Body of pancreas (tissue), 4 donors: ENCODE measurements around the gene SRSF5. TPM values are rescaled to one million over a fixed set of nuclear protein-coding genes. Genes with fewer than 3 reads are reported as not detected.

Experiments
- ATAC-seq: fragments of 150-250 bp; one replicate; pipeline ENCODE4 v1.9.1; 2016
- DNase-seq, 4 donors: peaks; one replicate each; pipeline ENCODE4 v3.0.0-alpha.2; 2019
- H3K27ac ChIP-seq, 4 donors: fragments of 200-600 bp; sonication (generic); 1 replicate in 3 of 4; 2 replicates in 1 of 4; pipeline versions ENCODE4 v1.5.1 to v1.6.1; 2016 to 2019; ENCODE audit warnings: mild to moderate bottlenecking in 1 of 4, mixed read lengths in 1 of 4, moderate library complexity in 1 of 4
- H3K27me3 ChIP-seq, 2 donors: fragments of 200-600 bp; sonication (generic); one replicate each; pipeline ENCODE4 v1.6.0; 2016; ENCODE audit warnings: mild to moderate bottlenecking in 1 of 2
- H3K36me3 ChIP-seq, 2 donors: fragments of 200-600 bp; sonication (generic); replicated peaks in 1 of 2; 2 replicates each; pipeline ENCODE4 v1.5.1; 2016; ENCODE audit warnings: low read depth in 2 of 2; ENCODE audit not compliant: insufficient read depth in 1 of 2
- H3K4me1 ChIP-seq: fragments of 200-600 bp; sonication (generic); one replicate; pipeline ENCODE4 v1.6.0; 2016
- H3K4me3 ChIP-seq, 2 donors: fragments of 200-600 bp; sonication (generic); 1 replicate in 1 of 2; 2 replicates in 1 of 2; pipeline ENCODE4 v1.5.1; 2016 to 2019
- H3K9me3 ChIP-seq, 3 donors: fragments of 200-600 bp; sonication (generic); 1 replicate in 2 of 3; 2 replicates in 1 of 3; pipeline ENCODE4 v1.5.1; 2016
- POLR2A ChIP-seq, 3 donors: fragments of 450-650 bp; IDR thresholded peaks; one replicate each; pipeline ENCODE4 v1.6.1; 2016; ENCODE audit warnings: antibody characterized with exemption in 3 of 3, mild to moderate bottlenecking in 2 of 3
- WGBS, 2 donors: methylation state at CpG; one replicate each; pipeline ENCODE4 v1.1.5; 2017; 5-methylcytosine and 5-hydroxymethylcytosine counted together
- intact Hi-C: fragments of 100-400 bp; cut with DNase I; formaldehyde crosslinking; loops from one replicate; pipeline ENCODE4 v1.15.1; 2023
- total RNA-seq, 2 donors: library from RNA; depleted of rRNA; stranded (reverse); fragments of >200 nt; gene quantifications; one replicate each; pipeline ENCODE4 v1.1.0, GENCODE V29; 2016
- TF ChIP-seq, protein P1 (sequence below), 7 experiments: fragments of 450-650 bp in 4 of 7; fragments of 200-600 bp in 3 of 7; sonication (generic) in 3 of 7; IDR thresholded peaks; one replicate each; pipeline ENCODE4 v1.5.1; 2016 to 2019; ENCODE audit warnings: antibody characterized with exemption in 7 of 7

Gene SRSF5
- total RNA-seq, 2 donors from 2014 or later: 198 to 230 TPM

DNA sequence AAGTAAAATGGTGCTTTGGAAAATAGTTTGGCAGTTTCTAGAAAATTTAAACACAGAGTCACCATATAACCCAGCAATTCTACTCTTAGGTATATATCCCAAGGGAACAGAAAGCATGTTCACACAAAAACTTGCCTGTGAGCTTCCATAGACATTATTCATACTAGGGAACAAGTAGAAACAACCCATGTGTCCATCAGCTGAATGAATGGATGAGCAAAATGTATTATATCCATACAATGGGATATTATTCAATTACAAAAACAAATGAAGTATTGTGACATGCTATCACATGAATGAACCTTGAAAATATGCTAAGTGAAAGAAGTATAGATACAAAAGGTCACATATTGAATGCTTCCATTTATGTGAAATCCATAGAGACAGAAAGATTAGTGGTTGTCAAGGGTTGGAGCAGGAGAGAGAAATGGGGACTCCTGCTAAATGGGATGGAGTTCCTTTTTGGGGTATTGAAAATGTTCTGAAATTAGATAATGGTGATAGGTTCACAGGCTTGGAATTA lies 22.2 kb downstream of the SRSF5 start:
- H3K27me3 ChIP-seq: no peaks in the 10 kb centered on the region
- no peaks in the 10 kb centered on the region for H3K9me3 ChIP-seq
- TF ChIP-seq, protein P1, sequence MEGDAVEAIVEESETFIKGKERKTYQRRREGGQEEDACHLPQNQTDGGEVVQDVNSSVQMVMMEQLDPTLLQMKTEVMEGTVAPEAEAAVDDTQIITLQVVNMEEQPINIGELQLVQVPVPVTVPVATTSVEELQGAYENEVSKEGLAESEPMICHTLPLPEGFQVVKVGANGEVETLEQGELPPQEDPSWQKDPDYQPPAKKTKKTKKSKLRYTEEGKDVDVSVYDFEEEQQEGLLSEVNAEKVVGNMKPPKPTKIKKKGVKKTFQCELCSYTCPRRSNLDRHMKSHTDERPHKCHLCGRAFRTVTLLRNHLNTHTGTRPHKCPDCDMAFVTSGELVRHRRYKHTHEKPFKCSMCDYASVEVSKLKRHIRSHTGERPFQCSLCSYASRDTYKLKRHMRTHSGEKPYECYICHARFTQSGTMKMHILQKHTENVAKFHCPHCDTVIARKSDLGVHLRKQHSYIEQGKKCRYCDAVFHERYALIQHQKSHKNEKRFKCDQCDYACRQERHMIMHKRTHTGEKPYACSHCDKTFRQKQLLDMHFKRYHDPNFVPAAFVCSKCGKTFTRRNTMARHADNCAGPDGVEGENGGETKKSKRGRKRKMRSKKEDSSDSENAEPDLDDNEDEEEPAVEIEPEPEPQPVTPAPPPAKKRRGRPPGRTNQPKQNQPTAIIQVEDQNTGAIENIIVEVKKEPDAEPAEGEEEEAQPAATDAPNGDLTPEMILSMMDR (IDR thresholded peaks at IDR 0.05): no peak
- no peak for TF ChIP-seq POLR2A (IDR thresholded peaks at IDR 0.05)
- H3K36me3 ChIP-seq: peaks cover 0 to 2% of the 10 kb centered on the region in 2 donors
- no peak for ATAC-seq
- no peaks in the 10 kb centered on the region for H3K4me1 ChIP-seq
- H3K4me3 ChIP-seq: no peak overlapping the region
- no peak for DNase-seq
- intact Hi-C loops: no loop called here
- H3K27ac ChIP-seq: no peak overlapping the region

DNA sequence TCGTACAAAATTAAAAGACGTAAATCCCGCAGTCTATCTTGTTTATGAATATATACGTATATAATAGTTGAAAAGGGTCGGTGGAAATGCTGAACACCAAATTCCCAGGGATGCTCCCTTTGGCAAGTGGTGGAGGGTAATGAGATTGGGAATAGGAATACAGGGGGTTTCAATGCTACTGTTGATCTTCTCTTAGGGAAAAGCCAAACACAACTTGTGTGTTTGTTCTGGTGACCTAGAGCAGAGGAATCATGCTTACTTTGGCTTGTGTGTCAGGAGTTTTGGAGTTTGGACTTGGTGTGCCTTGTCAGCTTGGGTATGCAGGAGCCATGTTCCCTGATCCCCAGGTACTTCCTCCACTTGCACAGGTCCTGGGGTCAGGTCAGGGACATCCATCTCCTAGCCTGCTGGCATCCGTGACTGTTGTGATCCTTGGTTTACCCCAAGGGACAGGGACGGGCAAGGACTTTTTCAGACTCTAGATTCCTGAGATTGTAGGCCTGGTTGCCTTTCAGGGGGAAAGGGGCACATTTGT lies 26.0 kb downstream of the SRSF5 start:
- Histone ChIP-seq H3K36me3 (no peaks in the 10 kb centered on the region), H3K9me3 (no peaks in the 10 kb centered on the region), H3K27me3 (no peaks in the 10 kb centered on the region), H3K4me1 (no peaks in the 10 kb centered on the region), H3K27ac (no peak overlapping the region), H3K4me3 (no peak overlapping the region)
- no peak for ATAC-seq
- WGBS, 2 donors: 89 to 90% methylated on average over 7 of the region's 7 CpGs
- intact Hi-C loops: no loop called here
- no peak for TF ChIP-seq POLR2A (IDR thresholded peaks at IDR 0.05)
- TF ChIP-seq, protein P1 (IDR thresholded peaks at IDR 0.05): no peak
- no peak for DNase-seq

DNA sequence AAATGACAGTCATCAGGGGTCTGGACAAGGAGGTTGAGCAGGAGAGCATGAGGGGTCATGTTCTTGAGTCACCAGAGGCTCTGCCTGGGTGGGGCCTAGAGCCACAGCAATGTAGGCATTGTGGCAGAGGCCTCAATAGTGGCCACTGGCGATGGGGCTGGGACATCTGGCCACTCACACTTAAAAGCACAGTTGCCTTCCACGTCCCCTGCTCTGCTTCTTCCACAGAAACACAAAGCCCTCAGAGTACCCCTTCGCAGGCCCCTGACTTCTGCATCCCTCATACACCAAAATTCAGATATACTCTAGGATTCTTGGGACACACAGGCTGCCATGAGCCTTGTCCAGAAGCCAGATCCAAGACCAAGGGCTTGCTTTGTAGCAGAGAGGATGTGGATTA lies 27.8 kb downstream of the SRSF5 start:
- H3K4me1 ChIP-seq: no peaks in the 10 kb centered on the region
- DNase-seq (no peak), ATAC-seq (no peak)
- no peaks in the 10 kb centered on the region for H3K36me3 ChIP-seq
- WGBS, 2 donors: 89 to 92% methylated on average over 3 of the region's 3 CpGs
- intact Hi-C loops: no loop called here
- no peak overlapping the region for H3K27ac ChIP-seq
- no peaks in the 10 kb centered on the region for H3K9me3 ChIP-seq
- H3K27me3 ChIP-seq: no peaks in the 10 kb centered on the region
- TF ChIP-seq POLR2A (IDR thresholded peaks at IDR 0.05): no peak
- TF ChIP-seq, protein P1 (IDR thresholded peaks at IDR 0.05): no peak
- no peak overlapping the region for H3K4me3 ChIP-seq

DNA sequence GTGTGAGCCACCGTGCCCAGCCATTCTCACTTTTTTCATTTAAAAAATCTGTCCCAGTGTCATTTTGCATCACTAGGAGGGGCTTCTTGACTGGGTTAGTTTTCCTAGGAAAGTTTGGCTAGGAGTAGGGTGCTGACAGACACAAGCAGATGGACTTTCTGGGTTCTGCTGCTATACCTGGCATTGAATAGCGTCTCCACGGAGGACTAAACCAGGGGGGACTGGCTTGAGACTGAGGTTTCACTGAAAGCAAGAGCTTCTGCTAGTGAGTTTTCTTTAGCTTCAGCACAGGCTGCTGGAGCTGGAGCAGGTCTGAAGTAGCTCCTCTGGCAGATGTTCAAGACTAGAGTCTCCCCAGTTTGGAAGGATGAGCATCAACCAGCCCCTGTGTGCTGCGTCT lies 28.7 kb downstream of the SRSF5 start:
- Histone ChIP-seq H3K27me3 (no peaks in the 10 kb centered on the region), H3K27ac (no peak overlapping the region), H3K4me1 (no peaks in the 10 kb centered on the region), H3K4me3 (no peak overlapping the region), H3K36me3 (no peaks in the 10 kb centered on the region), H3K9me3 (no peaks in the 10 kb centered on the region)
- intact Hi-C loops: no loop called here
- TF ChIP-seq POLR2A (IDR thresholded peaks at IDR 0.05): no peak
- TF ChIP-seq, protein P1 (IDR thresholded peaks at IDR 0.05): no peak
- WGBS, 2 donors: 70 to 79% methylated on average over 2 to 4 of the region's 4 CpGs
- ATAC-seq (no peak), DNase-seq (no peak)

DNA sequence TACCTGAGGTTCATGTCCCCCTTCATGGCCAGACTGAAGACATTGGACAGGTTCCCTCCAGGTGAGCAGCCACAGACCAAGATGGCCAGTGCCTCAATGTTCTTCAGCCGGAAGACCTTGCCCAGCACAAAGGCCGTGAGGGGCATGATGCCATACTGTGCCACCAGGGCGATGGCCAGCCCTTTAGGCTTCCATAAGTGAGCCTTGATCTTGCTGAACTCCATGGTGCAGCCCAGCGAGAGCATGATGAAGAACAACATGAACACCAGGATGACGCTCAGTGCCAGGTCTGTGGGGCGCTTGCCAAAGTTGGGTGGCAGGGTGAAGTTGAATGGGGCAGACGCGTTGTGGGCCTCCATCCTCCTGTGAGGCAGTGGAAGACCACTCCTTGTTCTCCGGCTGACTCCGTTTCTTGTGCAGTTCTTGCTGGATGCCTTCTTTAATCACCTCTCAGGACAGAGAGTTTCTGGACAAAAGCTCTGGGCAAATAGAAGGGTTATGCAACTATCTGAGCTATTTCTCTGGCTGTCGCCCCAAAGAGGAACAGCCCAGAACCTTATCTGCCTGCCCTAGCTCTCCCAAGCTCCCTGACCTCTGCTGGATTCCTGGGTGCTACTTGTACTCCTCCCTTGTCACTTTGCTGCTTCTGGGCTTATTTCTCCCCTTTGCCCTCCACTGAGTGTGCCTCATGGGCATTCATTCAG lies 30.0 kb downstream of the SRSF5 start, which contains the start of gene SLC10A1:
TSS of gene SLC10A1 (minus strand) at position 445 of the 704 bp plus-strand sequence. CDS start at position 359, 86 bp downstream.
- H3K27ac ChIP-seq: no peak within 1 kb of the TSS
- DNase-seq (no peak), ATAC-seq (no peak)
- H3K4me1 ChIP-seq: no peaks in the 10 kb centered on the region
- H3K4me3 ChIP-seq: no peak within 1 kb of the TSS
- no peaks in the 10 kb centered on the region for H3K27me3 ChIP-seq
- H3K36me3 ChIP-seq: no peaks in the 10 kb centered on the region
- no peak for TF ChIP-seq POLR2A (IDR thresholded peaks at IDR 0.05)
- TF ChIP-seq, protein P1 (IDR thresholded peaks at IDR 0.05): no peak
- H3K9me3 ChIP-seq: no peaks in the 10 kb centered on the region
- WGBS, 2 donors: 81 to 86% methylated on average over 8 to 11 of the region's 11 CpGs
- intact Hi-C loops: no loop called here
